Activated T-cell treated with anti-CD3 and anti-CD28 coated beads, Interleukin-2, amount 50 U/mL, for 1 hour (primary cell): ENCODE measurements around the gene OR2V1.
A peak's percentile ranks its signal among the peaks of the same experiment; 100 is the strongest.
"Not testable (repeated sequence)": the region's sequence is repeated elsewhere in the genome, so short reads cannot be mapped to it uniquely, and the experiment has no call there.

Source experiments
- DNase-seq: peaks from one replicate; pipeline ENCODE4 v3.0.0-alpha.2; 2020

The OR2V1 gene

DNA sequence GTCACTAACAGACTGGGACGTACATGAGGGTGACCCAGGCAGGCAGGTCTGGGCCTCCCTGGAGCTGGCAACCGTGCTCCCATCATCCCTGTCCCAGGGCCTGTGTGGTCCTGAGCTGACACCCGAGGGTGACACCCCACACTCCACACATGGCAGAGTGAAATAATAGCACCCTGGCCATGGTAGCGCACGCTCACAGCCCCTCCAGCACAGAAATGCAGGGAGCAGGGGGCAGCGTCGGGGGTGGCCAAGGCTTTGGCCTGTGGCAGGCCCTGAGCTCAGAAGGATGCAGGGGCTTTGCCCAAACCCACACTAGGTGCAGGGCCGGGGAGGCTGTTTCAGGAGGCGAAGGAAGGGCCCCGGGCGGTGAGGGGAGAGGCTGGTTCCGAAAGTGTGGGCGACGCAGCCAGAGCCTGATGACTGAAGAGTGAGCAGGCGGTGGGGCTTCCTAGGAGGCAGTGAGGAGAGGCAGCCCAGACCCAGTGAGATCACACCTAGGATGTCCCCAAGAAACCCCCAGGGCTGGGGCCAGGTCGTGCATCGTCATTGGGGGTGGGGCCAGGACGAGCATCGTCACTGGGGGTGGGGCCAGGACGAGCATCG lies 29.3 kb upstream of the OR2V1 start:
- peak; percentile 77 for DNase-seq

DNA sequence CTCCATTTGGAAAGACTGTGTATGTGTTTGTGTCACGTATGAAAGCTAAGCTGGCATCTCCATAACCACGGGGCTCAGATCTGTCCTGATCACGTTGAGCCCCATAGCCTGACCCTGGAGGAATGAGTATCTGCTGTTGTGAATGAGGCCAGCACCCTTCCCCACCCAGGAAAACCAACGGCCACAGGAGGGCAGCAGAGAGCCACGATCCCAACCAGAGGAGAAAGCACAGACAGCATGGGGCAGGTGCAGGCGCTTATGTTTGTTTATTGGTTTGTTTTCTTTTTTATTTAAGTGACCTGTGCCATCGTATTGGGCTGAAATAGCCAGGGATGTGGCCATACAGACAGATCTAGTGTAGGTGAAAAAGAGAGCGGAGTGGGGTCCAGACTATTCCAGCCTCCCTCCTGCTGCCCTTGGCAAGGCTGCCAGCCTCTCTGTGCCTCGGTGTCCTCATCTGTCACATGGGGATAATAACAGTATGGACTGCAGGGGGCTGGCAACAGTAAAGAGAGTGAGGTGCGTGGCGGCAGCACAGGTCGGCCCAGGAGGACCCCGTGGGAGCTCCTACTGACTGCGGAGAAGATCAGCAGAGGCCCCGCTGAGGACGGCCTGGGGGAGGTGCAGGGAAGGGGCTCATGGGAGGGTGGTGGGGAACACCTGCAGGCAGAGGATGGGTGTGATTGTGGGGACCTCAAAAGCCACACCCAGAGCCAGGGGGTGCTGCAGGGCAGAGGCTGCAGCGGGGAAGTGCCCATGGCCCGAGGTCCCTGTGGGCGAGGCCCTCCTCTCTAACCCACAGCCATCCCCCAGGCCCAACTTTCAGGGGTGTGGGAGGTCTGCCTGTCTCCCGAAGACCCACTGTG lies 28.6 kb upstream of the OR2V1 start:
- DNase-seq: peak; percentile 95

DNA sequence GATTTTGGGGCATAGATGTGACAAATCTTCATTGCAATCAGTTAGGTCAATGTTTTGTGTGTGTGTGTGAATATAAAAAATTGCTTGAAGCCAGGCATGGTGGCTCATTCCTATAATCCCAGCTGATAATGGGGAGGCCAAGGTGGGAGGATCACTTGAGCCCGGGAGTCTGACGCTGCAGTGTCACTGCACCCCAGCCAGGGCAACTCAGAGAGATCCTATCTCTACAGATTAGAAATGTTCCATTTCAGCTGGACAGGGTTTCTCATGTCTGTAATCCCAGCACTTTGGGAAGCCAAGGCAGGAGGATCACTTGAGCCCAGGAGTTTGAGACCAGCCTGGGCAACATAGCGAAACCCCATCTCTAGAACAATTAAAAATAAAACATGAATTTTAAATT lies 27.9 kb upstream of the OR2V1 start:
- DNase-seq: no peak

GRCh38 chr5:181156758-181157157 lies 25.8 kb upstream of the OR2V1 start:
- DNase-seq: no peak

GRCh38 chr5:181153814-181154213 lies 22.8 kb upstream of the OR2V1 start:
- no peak for DNase-seq

- no peak for DNase-seq
These were observed 21.4 kb upstream of the OR2V1 start for GRCh38 chr5:181152406-181152805.

DNA sequence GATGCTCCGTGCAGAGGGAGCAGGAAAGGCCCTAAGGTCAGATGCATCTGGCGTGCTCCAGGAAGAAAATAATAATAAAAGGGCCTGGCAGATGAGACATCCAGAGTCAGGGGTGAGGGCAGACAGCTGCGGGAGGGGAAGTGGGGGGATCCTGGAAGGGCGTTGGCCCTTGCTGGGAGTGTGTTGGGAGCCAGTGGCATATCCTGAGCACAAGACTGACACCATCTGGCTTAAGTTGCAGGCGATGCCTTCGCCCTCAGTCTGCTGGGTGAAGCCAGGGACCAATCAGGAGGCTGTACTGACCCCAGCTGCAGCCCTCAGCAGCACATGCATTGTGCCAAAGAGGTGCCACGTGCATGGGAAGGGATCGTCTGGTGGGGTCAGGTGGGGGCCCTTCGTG lies 20.2 kb upstream of the OR2V1 start:
- no peak for DNase-seq

- DNase-seq: no peak
These were observed 19.1 kb upstream of the OR2V1 start for GRCh38 chr5:181149806-181150733.

DNA sequence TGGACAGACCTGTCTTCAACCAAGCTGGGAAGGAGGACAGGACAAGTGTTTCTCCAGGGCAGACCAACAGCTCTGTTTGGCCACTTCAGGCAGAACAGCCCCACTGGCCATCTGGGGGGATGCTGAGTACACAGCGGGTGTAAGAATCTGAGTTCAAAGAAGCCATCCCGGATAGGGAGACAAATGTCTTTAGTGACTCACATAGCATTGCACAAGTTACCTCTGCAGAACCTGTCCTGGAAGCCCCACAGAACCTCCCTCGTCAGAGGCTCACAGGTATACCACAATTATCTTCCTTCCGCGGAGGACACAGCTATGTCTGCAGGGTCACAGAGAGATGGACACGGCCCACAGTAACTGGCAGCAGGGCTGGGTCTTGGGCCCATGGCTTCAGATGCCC lies 18.4 kb upstream of the OR2V1 start:
- DNase-seq: no peak

GRCh38 chr5:181146927-181147636 lies 16.1 kb upstream of the OR2V1 start, which contains the start of gene OR2V2:
OR2V2 (plus strand) TSS chr5:181147586; CDS start chr5:181154943, 7,357 bp downstream.
- not testable (repeated sequence) for DNase-seq

DNA sequence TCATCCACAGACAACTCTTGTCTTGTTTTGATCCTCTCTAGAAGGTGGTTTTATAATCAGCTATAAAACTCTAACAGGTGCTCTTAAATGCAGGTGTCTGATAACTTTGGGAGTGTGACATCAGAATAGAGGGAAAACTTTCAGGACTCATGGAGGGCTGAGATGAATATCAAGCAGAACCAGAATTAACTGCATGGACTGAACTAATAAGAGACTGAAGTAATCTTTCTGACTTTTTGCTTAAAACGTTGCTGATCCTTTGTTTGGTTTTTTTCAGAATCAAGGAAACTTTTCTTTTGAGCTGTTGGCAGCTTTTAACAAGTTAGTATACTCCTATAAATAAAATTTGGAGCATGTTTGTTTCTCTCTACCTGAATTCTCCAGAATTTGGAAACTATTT lies 14.2 kb upstream of the OR2V1 start:
- DNase-seq: no peak

- no peak for DNase-seq
These were observed 11.1 kb upstream of the OR2V1 start for GRCh38 chr5:181142054-181142453.

- DNase-seq: no peak
These were observed 9.8 kb upstream of the OR2V1 start for GRCh38 chr5:181140766-181141165.

GRCh38 chr5:181138258-181138657 lies 7.3 kb upstream of the OR2V1 start:
- no peak for DNase-seq

GRCh38 chr5:181136361-181136955 lies 5.5 kb upstream of the OR2V1 start:
- no peak for DNase-seq

DNA sequence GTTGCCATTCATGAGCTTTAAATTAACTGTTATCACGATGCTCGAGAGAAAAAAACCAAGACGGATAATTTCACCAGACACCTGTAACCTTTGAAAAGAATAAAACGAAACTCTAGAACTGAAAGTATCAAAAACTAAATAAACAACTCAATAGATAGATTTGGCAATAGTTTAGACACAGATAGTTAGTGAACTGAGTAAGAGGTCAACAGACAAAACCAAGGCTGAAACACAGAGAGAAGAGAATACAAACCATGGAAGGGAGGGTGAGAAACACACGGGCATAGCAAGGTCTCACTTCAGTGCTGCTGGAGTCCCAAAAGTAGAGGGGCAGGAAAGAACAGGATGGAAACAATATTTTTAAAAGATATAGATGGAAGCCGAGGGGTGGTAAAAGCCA lies 3.3 kb upstream of the OR2V1 start:
- DNase-seq: no peak

DNA sequence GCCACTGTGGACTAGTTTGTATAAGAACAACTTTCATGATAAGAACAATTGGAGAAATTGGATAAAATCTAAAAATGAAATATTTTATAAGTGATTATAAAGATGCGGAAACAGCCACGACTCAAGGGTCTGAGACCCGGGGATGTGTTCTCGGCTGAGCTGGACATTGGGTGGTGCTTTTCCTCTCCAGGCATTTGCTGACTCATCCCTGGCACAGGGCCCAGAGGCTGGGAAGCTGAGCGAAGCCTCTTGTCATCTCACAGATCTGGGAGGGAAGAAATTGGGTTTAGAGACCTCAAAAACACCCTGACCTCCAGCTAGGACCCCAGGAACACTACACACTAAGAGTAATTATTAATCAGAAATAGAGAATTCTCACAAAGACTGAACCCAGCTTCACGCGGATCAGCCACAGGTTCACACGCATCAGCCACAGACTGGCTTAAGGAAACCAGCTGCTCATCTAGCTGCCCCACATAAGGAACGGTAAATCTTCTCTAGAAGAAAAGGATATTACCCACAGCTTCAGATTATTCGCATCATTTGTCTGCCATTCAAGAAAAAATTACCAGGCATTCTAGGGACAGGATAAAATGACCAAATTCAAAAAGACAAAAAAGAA lies 2.8 kb upstream of the OR2V1 start:
- DNase-seq: no peak

- DNase-seq: no peak
These were observed 2.1 kb upstream of the OR2V1 start for GRCh38 chr5:181133083-181133482.

- no peak for DNase-seq
These were observed 545 bp upstream of the OR2V1 start for GRCh38 chr5:181131514-181131913.

- DNase-seq: not testable (repeated sequence)
These were observed 888 bp downstream of the OR2V1 start for GRCh38 chr5:181130081-181130480.

DNA sequence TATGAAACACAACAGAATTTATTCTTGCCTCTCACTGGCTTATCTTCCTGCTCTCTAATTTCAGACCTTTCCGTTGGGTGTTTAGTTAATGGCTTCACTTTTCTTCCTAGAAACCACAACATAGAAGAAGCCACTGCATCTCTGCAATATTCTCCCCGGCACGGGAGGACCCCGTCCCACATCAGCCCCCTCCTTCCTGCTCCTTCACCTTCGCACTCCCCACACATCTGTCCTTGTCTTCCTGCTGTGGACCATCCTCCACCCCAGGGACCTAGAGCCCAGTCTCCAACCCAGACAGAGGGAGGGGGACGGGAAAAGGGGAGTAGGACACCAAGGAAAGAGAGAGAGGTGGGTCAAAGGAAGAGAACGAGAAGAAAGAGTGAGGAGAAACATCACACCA lies 1.4 kb downstream of the OR2V1 start:
- no peak for DNase-seq
